Measurements from ENCODE around the gene ERMN. TPM values are rescaled to one million over a fixed set of nuclear protein-coding genes. Genes with fewer than 3 reads are reported as not detected.

ERMN gene
- total RNA-seq, 6 experiments from 2014 or later: 1.3 TPM; not detected in 5

- no peak for TF ChIP-seq POLR2A (IDR thresholded peaks at IDR 0.05)
- no peak for TF ChIP-seq CTCF (IDR thresholded peaks at IDR 0.05)
- intact Hi-C loops (cut with DNase I): no loop called here
- Histone ChIP-seq H3K4me3 (no peak overlapping the region), H3K36me3 (no peaks in the 10 kb centered on the region), H3K9me3 (no peaks in the 10 kb centered on the region), H3K4me1 (peaks cover 0 to 6% (median 2%) of the 10 kb centered on the region in 4 donors), H3K27ac (no peak overlapping the region), H3K27me3 (no peaks in the 10 kb centered on the region)
- ATAC-seq: no peak
- no peak for DNase-seq
- WGBS (ENCODE audit: insufficient coverage, low coverage, low lambda C conversion rate, missing lambda C conversion rate): 54% methylated on average over 2 of the region's 2 CpGs
Observed at GRCh38 chr2:157363612-157364101, 38.0 kb upstream of the ERMN start.

- Histone ChIP-seq H3K27ac (no peak overlapping the region), H3K4me1 (peaks cover 0 to 6% (median 0%) of the 10 kb centered on the region in 4 donors), H3K4me3 (no peak overlapping the region), H3K9me3 (no peaks in the 10 kb centered on the region), H3K27me3 (no peaks in the 10 kb centered on the region), H3K36me3 (no peaks in the 10 kb centered on the region)
- ATAC-seq (no peak), DNase-seq (no peak)
- intact Hi-C loops (cut with DNase I): no loop called here
- WGBS (ENCODE audit: insufficient coverage, low coverage, low lambda C conversion rate, missing lambda C conversion rate): 100% methylated on average over 2 of the region's 2 CpGs
- TF ChIP-seq POLR2A (IDR thresholded peaks at IDR 0.05) (no peak), CTCF (IDR thresholded peaks at IDR 0.05) (no peak)
Observed at GRCh38 chr2:157362627-157363026, 37.0 kb upstream of the ERMN start.

GRCh38 chr2:157361526-157361925 is 35.9 kb upstream of the ERMN start:
- no peak for TF ChIP-seq CTCF (IDR thresholded peaks at IDR 0.05)
- no peak for TF ChIP-seq POLR2A (IDR thresholded peaks at IDR 0.05)
- no peak for ATAC-seq
- H3K27me3 ChIP-seq: no peaks in the 10 kb centered on the region
- H3K36me3 ChIP-seq: no peaks in the 10 kb centered on the region
- no peaks in the 10 kb centered on the region for H3K9me3 ChIP-seq
- no peak for DNase-seq
- H3K27ac ChIP-seq: no peak overlapping the region
- no peaks in the 10 kb centered on the region for H3K4me1 ChIP-seq
- no peak overlapping the region for H3K4me3 ChIP-seq
- intact Hi-C loops (cut with DNase I): no loop called here

- intact Hi-C loops (cut with DNase I): no loop called here
- Histone ChIP-seq H3K27ac (no peak overlapping the region), H3K4me3 (no peak overlapping the region), H3K36me3 (no peaks in the 10 kb centered on the region), H3K27me3 (no peaks in the 10 kb centered on the region), H3K9me3 (no peaks in the 10 kb centered on the region), H3K4me1 (no peaks in the 10 kb centered on the region)
- DNase-seq (no peak), ATAC-seq (no peak)
- TF ChIP-seq POLR2A (IDR thresholded peaks at IDR 0.05): no peak
- no peak for TF ChIP-seq CTCF (IDR thresholded peaks at IDR 0.05)
- WGBS (ENCODE audit: insufficient coverage, low coverage, low lambda C conversion rate, missing lambda C conversion rate): 100% methylated on average over 2 of the region's 2 CpGs
Observed at GRCh38 chr2:157359628-157360027, 34.0 kb upstream of the ERMN start.

GRCh38 chr2:157355618-157356017 is 30.0 kb upstream of the ERMN start:
- no peaks in the 10 kb centered on the region for H3K27me3 ChIP-seq
- H3K4me1 ChIP-seq: no peaks in the 10 kb centered on the region
- no peaks in the 10 kb centered on the region for H3K9me3 ChIP-seq
- H3K36me3 ChIP-seq: no peaks in the 10 kb centered on the region
- TF ChIP-seq POLR2A (IDR thresholded peaks at IDR 0.05) (no peak), CTCF (IDR thresholded peaks at IDR 0.05) (no peak)
- H3K4me3 ChIP-seq: no peak overlapping the region
- ATAC-seq (peak in 1 of 4 donors; percentile 25), DNase-seq (no peak)
- no peak overlapping the region for H3K27ac ChIP-seq
- 50% methylated on average over 1 of the region's 1 CpG for WGBS (ENCODE audit: insufficient coverage, low coverage, low lambda C conversion rate, missing lambda C conversion rate)
- intact Hi-C loops (cut with DNase I): no loop called here
